ENCODE data around the gene TUBA8.
"Not testable (repeated sequence)": the region's sequence is repeated elsewhere in the genome, so short reads cannot be mapped to it uniquely, and the experiment has no call there.

TUBA8 gene

GRCh38 chr22:18173441-18173840 is 62.8 kb downstream of the TUBA8 start:
- not testable (repeated sequence) for DNase-seq (ENCODE audit: low read depth)

All from stromal cell of bone marrow (primary cell).